GDM1 (cell line): ENCODE measurements around the gene ICAM3.
A peak's percentile ranks its signal among the peaks of the same experiment; 100 is the strongest.
"Not testable (repeated sequence)": the region's sequence is repeated elsewhere in the genome, so short reads cannot be mapped to it uniquely, and the experiment has no call there.

Source experiments
- DNase-seq: peaks from one replicate; lab custom pipeline; 2025; lab: John Stamatoyannopoulos, UW

ICAM3 gene

DNA sequence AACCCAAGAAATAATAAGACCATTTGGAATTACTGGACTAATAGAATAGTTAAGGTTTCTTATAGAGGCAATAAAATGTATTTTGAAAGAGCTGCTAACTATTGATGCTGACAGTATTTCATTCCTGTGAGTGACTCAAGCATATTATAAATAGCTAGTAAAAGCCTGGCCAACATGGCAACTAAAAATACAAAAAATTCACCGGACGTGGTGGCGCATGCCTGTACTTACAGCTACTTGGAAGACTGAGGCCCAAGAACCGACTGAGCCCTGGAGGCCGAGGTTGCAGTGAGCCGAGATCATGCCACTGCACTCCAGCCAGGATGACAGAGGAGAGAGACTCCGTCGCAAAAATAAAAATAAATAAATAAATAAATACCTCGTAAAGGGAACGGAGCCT, 5.4 kb upstream of the ICAM3 start:
- DNase-seq = no peak

DNA sequence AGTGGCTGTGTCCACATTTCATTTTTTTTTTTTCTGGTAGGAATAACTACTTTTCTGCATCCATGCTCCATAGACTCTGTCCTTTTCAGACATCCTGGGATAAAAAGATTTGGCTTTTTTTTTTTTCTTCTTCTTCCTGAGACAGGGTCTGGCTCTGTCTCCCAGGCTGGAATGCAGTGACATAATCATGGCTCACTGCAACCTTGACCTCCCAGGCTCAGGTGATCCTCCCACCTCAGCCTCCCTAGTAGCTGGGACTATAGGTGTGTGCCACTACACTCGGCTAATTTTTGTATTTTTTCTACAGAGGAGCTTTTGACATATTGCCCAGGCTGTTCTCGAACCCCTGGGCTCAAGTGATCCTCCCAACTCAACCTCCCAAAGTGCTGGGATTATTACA, 4.1 kb upstream of the ICAM3 start:
- DNase-seq = no peak

DNA sequence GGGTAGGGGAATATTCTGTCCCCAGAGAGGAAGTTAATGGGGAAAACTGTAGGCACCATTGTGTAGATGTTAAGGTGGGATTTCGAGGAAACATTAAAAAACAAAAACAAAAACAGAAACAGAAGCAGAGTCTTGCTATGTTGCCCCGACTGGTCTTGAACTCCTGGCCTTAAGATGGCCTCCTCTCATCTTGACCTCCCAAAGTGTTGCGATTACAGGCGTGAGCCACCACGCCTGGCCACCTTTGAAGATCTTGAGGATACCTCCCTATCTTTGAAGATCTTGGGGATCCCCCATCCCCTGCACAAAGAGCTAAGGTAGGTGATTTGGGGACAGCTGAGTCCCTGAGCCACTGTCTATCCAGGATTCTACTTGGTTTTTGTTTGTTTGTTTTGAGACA, 553 bp upstream of the ICAM3 start:
- no peak for DNase-seq

DNA sequence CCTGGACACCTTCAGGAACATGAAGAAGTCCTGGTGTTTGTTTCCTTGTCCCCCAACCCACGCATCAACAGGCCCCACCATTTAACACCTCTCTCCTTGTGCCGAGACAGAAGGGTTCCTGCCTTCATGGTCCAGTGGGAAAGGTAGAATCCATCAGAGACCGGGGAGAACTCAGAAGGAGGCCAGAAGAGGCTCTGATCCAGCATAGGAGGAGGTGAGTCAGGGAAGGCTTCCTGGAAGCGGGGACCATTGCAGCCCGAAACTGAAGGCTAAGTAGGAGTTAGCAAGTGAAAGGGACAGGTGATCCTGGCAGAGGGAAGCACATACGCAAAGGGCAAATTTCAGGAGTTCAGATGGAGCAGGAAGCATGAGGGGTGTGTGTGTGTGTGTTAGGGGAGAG, 484 bp downstream of the ICAM3 start:
- no peak for DNase-seq

DNA sequence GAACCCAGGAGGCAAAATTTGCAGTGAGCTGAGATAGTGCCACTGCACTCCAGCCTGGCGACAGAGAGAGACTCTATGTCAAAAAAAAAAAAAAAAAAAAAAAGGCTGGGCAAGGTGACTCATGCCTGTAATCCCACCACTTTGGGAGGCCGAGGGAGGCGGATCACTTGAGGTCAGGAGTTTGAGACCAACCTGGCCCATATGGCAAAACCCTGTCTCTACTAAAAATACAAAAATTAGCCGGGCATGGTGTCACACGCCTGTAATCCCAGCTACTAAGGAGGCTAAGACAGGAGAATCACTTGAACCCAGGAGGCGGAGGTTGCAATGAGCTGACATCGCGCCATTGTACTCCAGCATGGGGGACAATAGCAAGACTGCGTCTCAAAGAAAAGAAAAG, 2.7 kb downstream of the ICAM3 start:
- not testable (repeated sequence) for DNase-seq

DNA sequence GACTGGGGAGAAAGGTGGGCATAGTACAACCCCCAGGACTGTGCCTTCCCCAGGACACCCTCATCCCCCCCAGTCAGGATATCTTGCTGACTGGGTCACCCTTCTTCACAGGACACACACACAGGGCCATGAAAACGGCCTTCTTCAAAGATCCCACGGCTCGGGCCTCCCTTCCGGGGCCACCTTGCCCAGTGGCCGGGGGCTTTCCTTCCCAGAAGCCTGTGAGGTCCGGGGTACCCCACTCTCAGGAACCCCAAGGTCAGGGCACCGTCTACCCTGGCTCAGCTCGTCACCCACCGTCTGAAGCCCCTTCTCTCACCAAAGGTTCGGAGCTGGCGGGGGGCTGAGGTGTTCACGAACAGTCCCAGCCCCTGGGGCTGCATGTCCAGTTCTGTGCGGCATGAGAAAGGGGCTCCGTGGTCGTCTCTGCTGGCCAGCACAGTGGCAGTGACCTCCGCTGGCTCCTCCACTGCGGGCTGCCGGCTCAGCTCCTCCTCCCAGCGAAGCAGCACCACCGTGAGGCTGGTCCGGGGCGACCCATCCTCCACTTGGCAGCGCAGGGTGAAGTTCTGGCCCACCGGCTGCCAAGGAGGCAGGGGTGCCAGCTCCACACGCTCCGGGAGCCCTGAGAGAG, 4.0 kb downstream of the ICAM3 start:
- DNase-seq = no peak

DNA sequence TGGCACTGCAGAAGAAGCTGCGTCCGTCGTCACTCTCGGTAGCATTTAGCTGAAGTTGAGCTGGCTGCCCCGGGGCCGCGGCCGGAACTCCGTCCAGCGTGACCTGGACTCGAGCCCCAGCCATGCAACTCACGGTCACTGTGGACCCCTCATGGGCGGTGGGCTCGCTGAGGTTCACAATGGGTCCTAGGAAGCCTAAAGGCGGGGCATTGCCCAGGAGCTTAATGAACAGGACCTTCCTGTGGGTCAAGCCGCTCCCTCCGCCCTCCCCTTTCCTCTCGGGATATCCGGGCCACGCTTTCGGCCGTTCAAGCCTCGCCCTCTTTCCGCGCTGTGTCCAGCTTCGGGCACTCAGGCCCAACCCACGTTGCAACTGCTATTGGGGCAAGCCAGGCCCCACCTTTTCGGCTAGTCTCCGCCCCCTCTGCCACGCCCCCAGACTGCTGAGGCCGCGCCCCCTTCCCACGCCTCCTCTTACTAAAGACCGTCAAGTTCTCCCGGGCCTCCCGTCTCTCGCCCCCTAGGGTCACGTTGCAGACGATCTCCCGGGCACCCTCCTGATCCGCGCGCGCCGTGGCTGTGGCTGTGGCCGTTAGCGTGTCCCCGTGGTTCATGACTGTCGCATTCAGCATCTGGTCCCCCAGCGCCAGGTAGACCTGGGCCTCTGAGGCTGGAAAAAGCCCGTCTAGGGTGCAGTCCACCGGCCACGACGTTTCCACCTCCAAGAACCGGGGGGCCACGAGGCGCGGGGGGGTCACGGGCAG, 4.7 kb downstream of the ICAM3 start:
- DNase-seq = no peak

DNA sequence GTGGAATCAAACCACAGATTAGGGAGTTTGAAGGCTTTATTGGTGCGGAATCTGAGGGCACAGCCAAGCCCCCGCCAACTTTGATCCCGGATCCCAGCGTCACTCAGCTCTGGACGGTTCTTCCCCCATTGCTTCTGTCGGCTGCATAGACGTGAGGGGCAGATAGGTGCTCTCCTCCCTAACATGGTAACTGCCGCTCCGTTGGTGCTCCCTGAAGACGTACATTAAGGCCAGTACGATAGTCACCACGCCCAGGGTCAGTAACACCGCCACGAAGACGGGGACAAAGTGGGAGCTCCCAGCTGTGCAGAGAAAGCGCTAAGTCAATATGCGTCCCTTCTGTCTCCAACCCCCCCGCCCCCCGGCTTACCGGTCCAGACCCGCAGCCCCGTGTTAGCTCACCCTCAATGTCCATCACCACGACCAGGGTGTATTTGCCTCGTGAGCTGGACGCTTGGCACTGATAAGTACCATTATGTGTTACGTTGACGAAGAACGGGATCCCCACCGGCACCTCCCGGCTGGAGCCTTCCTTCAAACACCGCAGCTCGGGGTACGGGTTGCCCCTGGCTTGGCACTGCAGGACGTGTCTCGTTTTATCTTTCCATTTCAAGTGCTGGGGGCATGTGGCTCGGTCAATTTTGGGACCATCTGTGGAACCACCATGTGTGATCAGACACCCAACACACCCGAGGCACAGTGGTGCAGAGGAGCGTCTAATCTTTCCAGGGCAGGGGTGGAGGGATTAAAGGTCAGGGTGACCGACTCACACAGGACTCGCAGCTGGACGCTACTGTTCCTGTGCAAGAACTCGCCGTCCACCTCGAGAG, 5.5 kb downstream of the ICAM3 start:
- DNase-seq = no peak

DNA sequence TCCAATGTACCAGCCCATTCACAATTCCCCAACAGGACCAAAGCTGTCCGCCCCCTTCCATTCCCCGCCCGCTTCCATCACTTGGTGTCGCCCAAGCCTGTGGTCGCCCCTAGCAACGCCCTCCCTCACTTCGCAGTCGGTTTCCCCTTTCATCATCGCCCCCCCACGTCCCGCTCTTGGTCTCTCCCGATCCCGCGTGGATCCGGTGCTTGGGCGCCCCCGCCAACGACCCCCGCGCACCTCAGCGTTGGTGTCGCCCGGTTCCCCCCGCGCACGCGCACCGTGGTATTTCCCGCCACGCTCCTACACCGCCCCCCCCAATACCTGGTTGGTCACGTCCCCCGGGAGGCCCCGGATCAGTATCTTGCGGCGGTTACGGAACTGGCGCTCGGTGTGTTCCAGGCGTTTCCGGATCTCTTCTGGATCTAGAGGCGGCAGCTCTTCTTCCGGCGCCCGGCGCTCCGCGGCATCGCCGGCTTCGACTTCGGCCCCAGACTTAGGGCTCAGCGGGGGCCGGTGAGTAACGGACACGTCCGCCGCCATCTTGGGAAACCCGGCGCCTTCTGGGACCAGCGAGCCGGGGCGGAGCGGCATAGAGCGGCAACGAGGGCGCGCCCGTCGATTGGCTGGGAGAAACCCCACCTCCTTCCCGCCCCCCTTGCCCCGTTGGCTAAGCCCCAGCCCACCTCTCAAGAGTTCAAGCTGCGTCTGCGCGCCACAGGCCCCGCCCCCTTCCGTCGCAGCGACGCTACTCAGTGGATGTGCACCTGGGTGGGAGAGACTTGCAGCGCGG, 6.3 kb downstream of the ICAM3 start, which contains the start of gene RAVER1:
Gene RAVER1 (minus strand): TSS at position 565 of the 793 bp plus-strand sequence. CDS start 22 bp downstream, at position 543.
- peak; percentile 97 for DNase-seq

DNA sequence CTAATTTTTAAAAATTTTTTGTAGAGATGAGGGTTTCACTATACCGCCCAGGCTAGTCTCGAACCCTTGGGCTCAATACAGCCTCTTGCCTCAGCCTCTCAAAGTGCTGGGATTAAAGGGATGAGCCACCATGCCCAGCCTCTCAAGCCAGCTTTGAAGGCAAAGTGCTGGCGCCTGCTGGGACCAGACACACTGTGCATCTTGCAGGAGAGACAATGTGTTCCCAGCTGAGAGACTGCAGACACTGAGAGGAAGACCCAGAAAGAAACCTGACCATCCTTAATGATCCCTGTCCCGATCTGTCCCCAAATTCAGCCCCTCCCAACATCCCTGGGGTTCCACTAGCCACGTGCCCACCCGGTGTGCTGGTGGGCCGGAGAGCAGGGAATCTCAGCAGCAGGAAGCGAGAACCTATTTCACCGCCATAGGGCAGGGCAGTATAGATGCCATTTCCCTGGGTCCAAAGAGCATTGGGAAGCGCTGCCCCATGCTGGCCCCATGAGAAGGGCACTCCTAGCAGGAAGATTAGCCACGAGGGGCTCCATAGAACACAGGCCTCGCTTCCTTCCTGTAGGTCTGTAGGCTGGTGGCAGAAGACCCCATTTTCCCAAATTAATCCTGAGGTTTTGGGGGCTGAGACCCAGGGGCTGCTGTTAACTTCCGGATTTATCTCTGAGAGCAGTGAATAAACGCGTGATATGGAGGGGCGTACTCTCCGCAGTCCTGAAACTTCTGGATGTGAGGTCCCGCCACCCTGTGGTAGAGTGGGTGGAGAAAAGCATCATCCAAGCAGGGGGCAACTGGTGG, 7.1 kb downstream of the ICAM3 start:
- no peak for DNase-seq

DNA sequence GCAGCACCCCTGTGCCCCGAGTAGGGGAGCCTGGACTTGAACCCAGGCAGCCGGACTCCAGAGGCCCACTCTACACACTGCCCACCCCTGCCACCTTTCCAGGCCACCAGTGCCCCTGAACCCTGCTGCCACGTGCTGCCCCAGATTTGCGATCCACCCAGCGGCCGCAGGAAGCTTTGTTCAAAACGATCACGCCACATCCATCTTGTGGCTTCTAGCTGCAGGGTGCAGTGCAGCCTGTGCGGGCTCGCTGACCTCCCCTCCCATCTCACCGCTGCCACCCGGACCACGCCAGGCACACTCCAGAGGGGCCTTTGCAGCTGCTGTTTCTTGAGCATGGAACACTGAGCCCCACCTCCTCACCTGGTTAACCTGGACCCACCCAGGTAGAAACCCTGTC, 9.9 kb downstream of the ICAM3 start:
- DNase-seq = no peak

DNA sequence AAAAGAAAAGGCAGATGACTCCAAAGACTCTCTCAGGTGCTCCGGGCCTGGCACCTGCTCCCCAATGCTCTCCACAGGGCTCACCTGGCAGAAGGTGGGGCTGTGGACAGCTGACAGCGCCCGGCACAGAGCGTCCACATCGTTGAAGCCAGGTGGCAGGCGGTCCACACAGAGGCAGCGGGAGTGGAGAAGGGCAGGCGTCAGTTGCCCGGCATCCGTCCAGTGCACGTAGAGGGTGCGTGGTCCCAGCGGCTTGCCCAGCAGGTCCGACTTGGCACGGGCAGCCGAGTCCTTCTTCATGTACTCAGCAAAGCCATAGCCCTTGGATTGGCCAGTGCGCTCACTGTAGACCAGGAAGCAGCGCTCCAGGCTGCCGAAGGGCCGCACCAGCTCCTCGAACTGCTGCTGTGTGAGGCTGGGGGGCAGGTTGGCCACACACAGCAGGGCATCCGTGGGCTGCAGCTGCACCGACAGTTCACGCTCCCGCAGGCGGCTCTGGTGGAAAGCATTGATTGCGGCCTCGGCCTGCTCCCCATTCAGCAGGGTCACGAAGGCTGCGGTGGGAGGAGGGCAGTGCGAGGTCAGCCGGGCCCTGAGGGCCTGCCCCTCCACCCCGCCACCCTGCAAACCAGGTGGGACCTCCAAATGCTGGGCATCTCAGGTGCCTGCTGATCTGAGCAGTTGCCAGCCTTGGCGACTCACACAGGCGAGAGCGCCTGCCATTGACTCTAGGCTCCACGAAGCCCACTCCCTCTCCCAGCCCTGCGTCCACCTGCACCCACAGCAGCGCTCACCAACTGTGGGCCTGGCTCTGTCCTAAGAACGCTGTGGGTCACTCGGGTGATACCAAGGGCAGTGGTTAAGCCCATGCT, 10.6 kb downstream of the ICAM3 start:
- no peak for DNase-seq

DNA sequence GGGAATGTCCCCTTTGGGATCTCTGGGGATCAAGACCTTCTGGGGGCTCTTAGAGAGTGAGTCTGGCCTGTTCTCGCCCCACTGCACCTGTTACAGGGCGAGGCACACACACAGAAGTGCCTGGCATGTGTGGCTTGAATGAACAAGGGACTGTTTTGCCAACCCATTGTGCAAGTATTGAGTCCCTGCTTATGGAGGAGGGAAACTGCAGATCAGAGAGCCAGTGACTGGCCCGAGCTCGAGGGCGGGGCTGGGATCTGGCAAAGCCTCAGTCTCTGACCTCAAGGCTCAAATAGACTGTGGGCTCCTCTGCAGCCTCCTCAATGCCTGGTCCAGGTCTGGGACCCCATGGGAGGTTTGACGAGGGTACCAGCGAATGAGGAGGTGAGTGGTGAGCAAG, 11.6 kb downstream of the ICAM3 start:
- no peak for DNase-seq

DNA sequence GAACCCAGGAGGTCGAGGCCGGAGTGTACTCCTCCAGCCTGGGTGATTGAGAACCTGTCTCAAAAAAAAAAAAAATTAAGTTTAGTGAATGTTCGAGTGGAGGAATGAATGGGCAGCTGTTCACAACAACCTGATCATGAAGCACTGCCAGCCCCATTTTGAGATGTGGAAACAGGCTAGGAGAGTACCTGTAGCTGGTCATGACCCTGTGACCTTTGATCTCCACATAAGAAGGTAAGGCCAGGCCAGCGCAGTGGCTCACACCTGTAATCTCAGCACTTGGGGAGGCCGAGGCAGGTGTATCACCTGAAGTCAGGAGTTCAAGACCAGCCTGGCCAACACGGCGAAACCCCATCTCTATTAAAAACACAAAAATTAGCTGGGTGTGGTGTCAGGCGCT, 13.7 kb downstream of the ICAM3 start:
- no peak for DNase-seq

DNA sequence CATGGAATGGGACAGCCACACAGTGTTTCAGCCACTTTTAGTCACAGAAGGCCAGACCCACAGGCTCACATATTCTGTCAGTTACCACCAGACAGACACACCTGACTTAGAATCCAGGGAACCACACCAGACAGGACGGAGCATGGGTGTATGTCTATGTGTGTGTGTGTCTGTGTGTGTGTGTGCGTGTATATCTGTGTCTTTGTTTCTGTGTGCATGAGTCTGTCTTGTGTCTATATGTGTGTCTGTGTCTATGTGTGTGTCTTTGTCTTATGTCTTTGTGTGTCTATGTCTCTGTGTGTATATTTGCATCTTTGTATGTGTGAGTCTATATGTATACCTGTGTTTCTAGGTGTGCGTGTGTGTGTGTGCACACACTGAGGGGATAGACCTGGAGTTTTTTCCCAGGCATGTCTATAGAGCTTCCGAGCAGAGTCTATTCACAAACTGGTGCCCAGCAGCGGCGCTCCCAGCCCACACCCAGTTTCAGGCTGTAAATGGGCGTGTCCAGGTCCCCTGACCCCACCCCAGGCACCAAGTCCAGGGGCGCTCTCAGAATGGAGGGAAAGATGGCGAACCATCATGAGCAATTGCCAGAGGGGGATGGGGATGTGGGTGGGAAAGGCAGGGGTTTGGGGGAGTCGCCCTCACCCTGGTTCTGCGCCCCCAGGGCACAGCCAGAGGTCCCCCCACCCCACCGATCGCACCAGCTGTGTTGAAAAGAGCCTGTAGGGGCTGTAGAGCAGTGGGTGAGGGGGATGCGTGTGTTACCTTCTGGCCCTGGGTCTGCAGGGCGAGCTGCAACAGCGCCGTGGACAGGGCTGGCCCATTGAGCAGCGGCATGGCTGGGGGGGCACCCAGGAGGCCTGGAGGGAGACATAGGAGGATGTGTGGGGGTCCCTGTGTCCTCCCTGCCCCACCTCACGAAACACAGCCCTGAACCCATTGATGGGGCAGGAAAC, 17.3 kb downstream of the ICAM3 start:
- DNase-seq = no peak

DNA sequence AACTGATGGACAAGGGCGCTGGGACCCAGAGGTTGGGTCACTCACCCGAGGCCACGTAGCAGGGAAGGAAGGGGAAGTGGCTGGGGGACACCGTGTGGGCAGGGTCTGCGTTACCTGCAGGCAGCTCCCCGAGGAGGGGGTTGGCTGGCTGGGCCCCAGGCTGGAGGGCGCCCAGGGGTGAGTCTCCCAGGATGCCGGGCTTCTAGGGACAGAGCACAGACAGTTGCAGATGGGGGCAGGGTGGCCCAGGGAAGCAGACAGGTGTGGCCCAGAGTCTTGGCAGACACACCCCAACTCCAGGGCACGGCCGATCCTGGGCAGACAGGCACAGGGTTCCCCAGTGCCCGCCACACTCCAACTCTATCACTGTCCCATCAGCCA, 18.0 kb downstream of the ICAM3 start:
- DNase-seq = no peak

DNA sequence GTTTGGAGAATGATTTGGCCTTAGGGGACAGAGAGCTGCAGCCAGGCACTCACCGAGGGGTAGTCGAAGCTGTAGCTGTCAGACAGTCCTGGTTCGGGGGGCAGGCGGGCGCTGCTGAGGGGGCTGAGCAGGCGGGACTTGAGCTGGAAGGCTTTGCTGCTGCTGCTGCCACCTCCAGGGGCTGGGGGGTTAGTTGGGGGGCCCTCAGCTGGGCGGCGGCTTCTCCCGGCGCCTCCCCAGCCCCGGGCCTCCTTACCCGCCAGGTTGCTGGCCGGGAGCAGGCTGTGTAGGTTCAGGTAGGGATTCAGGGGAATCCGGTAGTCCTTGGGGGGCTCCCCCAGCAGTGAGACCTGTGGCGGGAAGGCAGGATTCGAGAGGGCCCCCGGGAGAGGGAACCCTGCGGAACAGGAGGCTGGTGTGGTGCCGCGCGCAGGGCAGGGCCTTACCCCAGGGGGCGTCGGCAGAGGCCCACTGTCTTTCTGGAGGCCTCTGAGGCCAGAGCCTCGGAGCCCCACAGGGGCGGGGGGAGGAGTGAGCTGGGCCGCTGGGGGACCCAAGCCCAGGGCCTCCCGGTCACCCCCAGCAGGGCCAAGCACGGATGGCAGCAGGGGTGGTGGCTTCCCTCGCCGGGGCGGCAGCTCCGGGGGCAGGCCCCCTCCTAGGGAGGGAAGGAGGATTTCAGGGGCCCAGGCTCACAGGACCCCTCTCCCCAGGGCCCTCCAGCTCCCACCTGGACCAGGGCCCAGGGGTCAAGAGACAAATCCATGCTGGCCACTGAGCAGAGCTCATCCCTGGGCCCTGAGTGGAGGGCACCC, 18.6 kb downstream of the ICAM3 start:
- no peak for DNase-seq
